Measurements from ENCODE around the gene PCDHGA1. TPM values are rescaled to one million over a fixed set of nuclear protein-coding genes. Genes with fewer than 3 reads are reported as not detected.

PCDHGA1 gene
- total RNA-seq, 1 experiment from 2014 or later, result 0.64 TPM

DNA sequence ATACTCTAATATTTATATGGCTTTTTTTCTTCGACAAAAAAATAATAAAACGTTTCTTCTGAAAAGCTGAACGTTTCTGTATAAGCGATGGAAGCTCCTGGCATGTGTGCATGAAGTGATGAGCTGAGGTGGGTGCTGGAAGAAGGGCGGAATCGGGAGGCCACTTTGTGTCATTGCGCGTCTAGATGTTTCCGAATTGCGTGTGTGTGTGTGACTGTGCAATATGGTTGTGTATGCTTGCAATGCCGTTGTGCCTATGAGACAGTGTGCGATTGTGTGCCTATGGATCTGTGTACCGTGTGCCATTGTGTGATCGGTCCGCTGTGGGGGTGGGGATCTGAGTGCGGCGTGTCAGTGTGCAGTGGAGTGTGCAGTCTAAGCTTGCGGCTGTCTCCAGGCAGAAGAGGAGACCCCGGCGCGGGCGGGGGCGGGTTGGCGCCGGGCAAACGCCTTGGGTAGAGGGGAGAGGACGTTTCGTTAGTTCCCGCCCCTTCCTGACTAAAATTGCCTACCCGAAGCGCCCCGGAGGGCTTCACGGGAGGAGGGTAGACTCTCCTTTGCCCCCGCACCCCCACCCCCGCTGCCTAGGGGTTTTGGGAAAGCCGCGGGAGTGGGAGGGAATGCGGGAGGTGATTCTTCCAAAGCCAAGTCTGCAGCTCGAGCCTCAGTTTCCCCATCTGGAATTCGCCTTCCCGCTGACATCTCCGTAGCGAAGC lies 182.8 kb downstream of the PCDHGA1 start:
- intact Hi-C loops (cut with micrococcal nuclease; ENCODE audit: unreplicated experiment), result loop anchor here (2.0 kb wide), 1 partner anchor 100 kb away; the partner anchor contains the start of gene PCDHGA10
- CTCF ChIA-PET, result interaction anchor here (0.6 to 1.1 kb wide), 2 partner anchors 143 to 304 kb away, joined by 3 read pairs; partner anchors contain the start of gene PCDHGB3
- no peaks in the 10 kb centered on the region for H3K4me1 Mint-ChIP-seq (ENCODE audit: low read depth, unreplicated experiment)

DNA sequence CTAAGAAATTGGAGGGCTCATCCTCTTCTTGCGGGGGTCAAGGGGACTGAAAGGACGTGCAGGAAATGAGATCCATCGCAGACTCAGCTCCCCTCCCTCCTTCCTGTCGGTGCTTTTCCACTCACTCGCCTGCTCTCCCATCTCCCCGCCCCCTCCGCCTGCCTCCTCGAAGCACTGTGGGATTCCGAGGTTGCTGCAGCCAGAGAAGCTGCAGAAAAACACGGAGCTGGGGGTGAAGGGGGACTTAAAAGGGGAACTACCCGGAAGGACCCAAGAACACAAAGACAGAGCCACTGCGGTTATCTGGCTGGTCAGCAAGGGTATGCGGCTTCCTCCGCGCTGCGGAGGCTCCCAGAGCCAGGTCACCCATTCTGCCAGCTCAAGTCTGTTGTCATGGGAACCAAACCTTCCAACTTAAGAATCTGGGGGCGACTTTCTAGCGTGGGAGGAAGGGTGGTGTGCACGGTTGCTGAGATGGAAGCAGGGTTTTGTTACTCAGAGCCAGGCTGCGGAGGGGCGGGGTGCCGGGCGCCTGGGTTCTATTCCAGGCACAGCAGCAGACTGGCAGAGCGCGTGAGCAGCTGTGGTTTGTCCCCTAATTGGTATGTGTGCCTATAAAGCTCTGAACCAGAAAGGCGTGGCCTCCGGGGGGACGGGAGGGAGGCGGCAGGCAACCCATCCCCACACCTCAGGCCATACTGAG lies 183.5 kb downstream of the PCDHGA1 start:
- DNase-seq, result no peak

More for the DNA sequence above, 182.8 kb downstream of the PCDHGA1 start:
- no peak overlapping the region for H3K4me3 ChIP-seq (ENCODE audit: low read depth, low read length)
- TF ChIP-seq, protein P1, sequence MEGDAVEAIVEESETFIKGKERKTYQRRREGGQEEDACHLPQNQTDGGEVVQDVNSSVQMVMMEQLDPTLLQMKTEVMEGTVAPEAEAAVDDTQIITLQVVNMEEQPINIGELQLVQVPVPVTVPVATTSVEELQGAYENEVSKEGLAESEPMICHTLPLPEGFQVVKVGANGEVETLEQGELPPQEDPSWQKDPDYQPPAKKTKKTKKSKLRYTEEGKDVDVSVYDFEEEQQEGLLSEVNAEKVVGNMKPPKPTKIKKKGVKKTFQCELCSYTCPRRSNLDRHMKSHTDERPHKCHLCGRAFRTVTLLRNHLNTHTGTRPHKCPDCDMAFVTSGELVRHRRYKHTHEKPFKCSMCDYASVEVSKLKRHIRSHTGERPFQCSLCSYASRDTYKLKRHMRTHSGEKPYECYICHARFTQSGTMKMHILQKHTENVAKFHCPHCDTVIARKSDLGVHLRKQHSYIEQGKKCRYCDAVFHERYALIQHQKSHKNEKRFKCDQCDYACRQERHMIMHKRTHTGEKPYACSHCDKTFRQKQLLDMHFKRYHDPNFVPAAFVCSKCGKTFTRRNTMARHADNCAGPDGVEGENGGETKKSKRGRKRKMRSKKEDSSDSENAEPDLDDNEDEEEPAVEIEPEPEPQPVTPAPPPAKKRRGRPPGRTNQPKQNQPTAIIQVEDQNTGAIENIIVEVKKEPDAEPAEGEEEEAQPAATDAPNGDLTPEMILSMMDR (IDR thresholded peaks at IDR 0.05; ENCODE audit: insufficient read depth in 1 of 2, low read depth in 1 of 2, low read length in 1 of 2, severe bottlenecking in 1 of 2, unreplicated experiment in 1 of 2), result no peak
- peaks cover 67% of the 10 kb centered on the region for H3K36me3 Mint-ChIP-seq (ENCODE audit: insufficient read depth, unreplicated experiment)
- H3K4me3 Mint-ChIP-seq (ENCODE audit: unreplicated experiment), result no peak overlapping the region
- no peaks in the 10 kb centered on the region for H3K27me3 ChIP-seq (replicated peaks; ENCODE audit: control insufficient read depth, insufficient read depth, low read length)
- H3K36me3 ChIP-seq (ENCODE audit: control insufficient read depth, insufficient read depth, low read length), result no peaks in the 10 kb centered on the region; the same call in 1 of the 2 replicates
- POLR2A ChIA-PET, result no interaction called here
- H3K9me3 ChIP-seq, result no peaks in the 10 kb centered on the region
- H3K27me3 Mint-ChIP-seq (ENCODE audit: insufficient read depth, unreplicated experiment), result no peaks in the 10 kb centered on the region
- no peaks in the 10 kb centered on the region for H3K9me3 Mint-ChIP-seq (ENCODE audit: unreplicated experiment)
- H3K27ac Mint-ChIP-seq (ENCODE audit: unreplicated experiment), result peak overlapping the region; percentile 58
- DNase-seq, result no peak
- H3K4me1 ChIP-seq, result no peaks in the 10 kb centered on the region
- BruUV-seq (replicated peaks), result no TSS peak

More for the DNA sequence above, 183.5 kb downstream of the PCDHGA1 start:
- TF ChIP-seq, protein P1 (IDR thresholded peaks at IDR 0.05; ENCODE audit: insufficient read depth in 1 of 2, low read depth in 1 of 2, low read length in 1 of 2, severe bottlenecking in 1 of 2, unreplicated experiment in 1 of 2), result no peak
- no peaks in the 10 kb centered on the region for H3K27me3 Mint-ChIP-seq (ENCODE audit: insufficient read depth, unreplicated experiment)
- intact Hi-C loops (cut with micrococcal nuclease; ENCODE audit: unreplicated experiment), result loop anchor here (2.0 kb wide), 1 partner anchor 101 kb away; the partner anchor contains the start of gene PCDHGA10
- H3K27me3 ChIP-seq (replicated peaks; ENCODE audit: control insufficient read depth, insufficient read depth, low read length), result no peaks in the 10 kb centered on the region
- H3K4me3 ChIP-seq (ENCODE audit: low read depth, low read length), result no peak overlapping the region
- no peaks in the 10 kb centered on the region for H3K9me3 ChIP-seq
- no TSS peak for BruUV-seq (replicated peaks)
- ChIA-PET POLR2A (no interaction called here), CTCF (interaction anchor here (0.6 to 1.3 kb wide), 3 partner anchors 11 to 144 kb away, joined by 3 to 4 read pairs (median 3); partner anchors contain the start of gene PCDHGB3)
- H3K4me1 Mint-ChIP-seq (ENCODE audit: low read depth, unreplicated experiment), result no peaks in the 10 kb centered on the region
- H3K36me3 ChIP-seq (ENCODE audit: control insufficient read depth, insufficient read depth, low read length), result no peaks in the 10 kb centered on the region; the same call in 1 of the 2 replicates
- H3K4me1 ChIP-seq, result no peaks in the 10 kb centered on the region
- no peaks in the 10 kb centered on the region for H3K9me3 Mint-ChIP-seq (ENCODE audit: unreplicated experiment)
- H3K36me3 Mint-ChIP-seq (ENCODE audit: insufficient read depth, unreplicated experiment), result peaks cover 74% of the 10 kb centered on the region
- H3K27ac Mint-ChIP-seq (ENCODE audit: unreplicated experiment), result peak overlapping the region; percentile 58
- no peak overlapping the region for H3K4me3 Mint-ChIP-seq (ENCODE audit: unreplicated experiment)
